H9 (cell line): ENCODE data around the gene MRPL2. TPM values are rescaled to one million over a fixed set of nuclear protein-coding genes. Genes with fewer than 3 reads are reported as not detected.

ENCODE experiments used
- DNase-seq: peaks from one replicate; pipeline ENCODE4 v3.0.0-alpha.2; 2017
- H2AFZ ChIP-seq: one replicate; pipeline ENCODE4 v1.6.1; 2013; ENCODE audit warnings: mild to moderate bottlenecking, low read length, control low read depth, moderate library complexity
- H2AK5ac ChIP-seq: 2 replicates; pipeline ENCODE4 v1.6.1; 2013; ENCODE audit warnings: low read length, control low read depth, mixed read lengths; ENCODE audit not compliant: insufficient read length
- H2BK120ac ChIP-seq: one replicate; pipeline ENCODE4 v1.6.1; 2013; ENCODE audit warnings: low read depth, mild to moderate bottlenecking, low read length, control low read depth, inconsistent platforms; ENCODE audit not compliant: poor library complexity, severe bottlenecking
- H2BK12ac ChIP-seq: 2 replicates; pipeline ENCODE4 v1.6.1; 2013; ENCODE audit warnings: low read length, control low read depth, mixed read lengths, low read depth; ENCODE audit not compliant: insufficient read length
- H2BK15ac ChIP-seq: 2 replicates; pipeline ENCODE4 v1.6.1; 2013; ENCODE audit warnings: low read depth, low read length, control low read depth
- H2BK20ac ChIP-seq: one replicate; pipeline ENCODE4 v1.6.1; 2013; ENCODE audit warnings: low read depth, mild to moderate bottlenecking, low read length, control low read depth, inconsistent platforms; ENCODE audit not compliant: poor library complexity, severe bottlenecking
- H2BK5ac ChIP-seq: 2 replicates; pipeline ENCODE4 v1.6.1; 2013; ENCODE audit warnings: low read length, control low read depth, mixed read lengths; ENCODE audit not compliant: insufficient read length
- H3K14ac ChIP-seq: 2 replicates; pipeline ENCODE4 v1.6.1; 2013; ENCODE audit warnings: low read length, control low read depth; ENCODE audit not compliant: insufficient read depth
- H3K18ac ChIP-seq: 2 replicates; pipeline ENCODE4 v1.6.1; 2013; ENCODE audit warnings: low read depth, mild to moderate bottlenecking, mixed read lengths, low read length, control low read depth; ENCODE audit not compliant: insufficient read length
- H3K23ac ChIP-seq: 2 replicates; pipeline ENCODE4 v1.6.1; 2013; ENCODE audit warnings: low read length, control low read depth, mixed read lengths, low read depth; ENCODE audit not compliant: insufficient read length
- H3K23me2 ChIP-seq: 2 replicates; pipeline ENCODE4 v1.6.1; 2013; ENCODE audit warnings: low read depth, mild to moderate bottlenecking, mixed read lengths, low read length, control low read depth; ENCODE audit not compliant: insufficient read length, poor library complexity, severe bottlenecking
- H3K27ac ChIP-seq: 2 replicates; pipeline ENCODE4 v1.5.1; 2013; ENCODE audit warnings: low read length, control low read depth, mixed read lengths, low read depth; ENCODE audit not compliant: insufficient read length
- H3K27me3 ChIP-seq: 2 replicates; pipeline ENCODE4 v1.6.1; 2013; ENCODE audit warnings: low read length, control low read depth, inconsistent platforms; ENCODE audit not compliant: insufficient read depth
- H3K4ac ChIP-seq: 2 replicates; pipeline ENCODE4 v1.6.1; 2013; ENCODE audit warnings: low read depth, mild to moderate bottlenecking, control low read depth, inconsistent platforms, low read length, moderate library complexity
- H3K4me1 ChIP-seq: 2 replicates; pipeline ENCODE4 v1.6.1; 2013; ENCODE audit warnings: low read length, control low read depth, inconsistent platforms; ENCODE audit not compliant: insufficient read depth
- H3K4me2 ChIP-seq: 2 replicates; pipeline ENCODE4 v1.6.1; 2013; ENCODE audit warnings: low read length, control low read depth, mixed read lengths; ENCODE audit not compliant: insufficient read length, insufficient read depth
- H3K56ac ChIP-seq: 2 replicates; pipeline ENCODE4 v1.6.1; 2013; ENCODE audit warnings: low read depth, mild to moderate bottlenecking, mixed read lengths, low read length, control low read depth; ENCODE audit not compliant: insufficient read length
- H3K79me1 ChIP-seq: 2 replicates; pipeline ENCODE4 v1.6.1; 2013; ENCODE audit warnings: low read depth, mild to moderate bottlenecking, moderate library complexity, low read length, control low read depth, inconsistent platforms; ENCODE audit not compliant: insufficient read depth, poor library complexity, severe bottlenecking
- H3K79me2 ChIP-seq: 2 replicates; pipeline ENCODE4 v1.6.1; 2013; ENCODE audit warnings: low read length, control low read depth, inconsistent platforms; ENCODE audit not compliant: insufficient read depth
- H3K9ac ChIP-seq: 2 replicates; pipeline ENCODE4 v1.6.1; 2013; ENCODE audit warnings: low read length, control low read depth, mixed read lengths; ENCODE audit not compliant: insufficient read length; ENCODE audit errors: extremely low read depth
- H3K9me3 ChIP-seq: one replicate; pipeline ENCODE4 v1.6.1; 2013; ENCODE audit warnings: low read depth, low read length, inconsistent platforms; ENCODE audit not compliant: control insufficient read depth
- H3T11ph ChIP-seq: one replicate; pipeline ENCODE4 v1.6.1; 2013; ENCODE audit warnings: mild to moderate bottlenecking, low read length, control low read depth, inconsistent platforms
- H4K20me1 ChIP-seq: one replicate; pipeline ENCODE4 v1.6.1; 2013; ENCODE audit not compliant: control insufficient read depth, insufficient read length, insufficient read depth
- H4K5ac ChIP-seq: 2 replicates; pipeline ENCODE4 v1.6.1; 2013; ENCODE audit warnings: low read depth, mild to moderate bottlenecking, mixed read lengths, low read length, control low read depth; ENCODE audit not compliant: insufficient read length
- H4K8ac ChIP-seq: replicated peaks from 2 replicates; pipeline ENCODE4 v1.6.1; 2013; ENCODE audit warnings: low read length, control low read depth, mixed read lengths, low read depth; ENCODE audit not compliant: insufficient read length
- H4K91ac ChIP-seq: 2 replicates; pipeline ENCODE4 v1.6.1; 2013; ENCODE audit warnings: low read depth, mild to moderate bottlenecking, moderate library complexity, mixed read lengths, low read length, control low read depth; ENCODE audit not compliant: insufficient read length
- H3K27ac Mint-ChIP-seq, 3 experiments: 2 replicates in 2 of 3; 3 replicates in 1 of 3; pipeline ENCODE4 v1.8.0; 2020 to 2021; ENCODE audit warnings: mixed read lengths in 3 of 3, mild to moderate bottlenecking in 1 of 3, moderate library complexity in 1 of 3
- H3K27me3 Mint-ChIP-seq: 2 replicates; pipeline ENCODE4 v1.8.0; 2021; ENCODE audit warnings: low read depth, mild to moderate bottlenecking, moderate library complexity, mixed read lengths
- H3K36me3 Mint-ChIP-seq, 3 experiments: 2 replicates in 2 of 3; 3 replicates in 1 of 3; pipeline ENCODE4 v1.8.0; 2020 to 2021; ENCODE audit warnings: low read depth in 3 of 3, mixed read lengths in 3 of 3; ENCODE audit not compliant: insufficient read depth in 1 of 3
- H3K4me1 Mint-ChIP-seq, 2 experiments: 2 replicates each; pipeline ENCODE4 v1.8.0; 2020; ENCODE audit warnings: mixed read lengths in 2 of 2
- H3K4me3 Mint-ChIP-seq, 2 experiments: 2 replicates in 1 of 2; 3 replicates in 1 of 2; pipeline ENCODE4 v1.8.0; 2020 to 2021; ENCODE audit warnings: mild to moderate bottlenecking in 2 of 2, mixed read lengths in 2 of 2, moderate library complexity in 1 of 2
- H3K9me3 Mint-ChIP-seq, 2 experiments: 2 replicates in 1 of 2; 3 replicates in 1 of 2; pipeline ENCODE4 v1.8.0; 2020; ENCODE audit warnings: mild to moderate bottlenecking in 2 of 2, mixed read lengths in 2 of 2, moderate library complexity in 1 of 2
- WGBS: extraction: QIAGEN DNeasy Blood & Tissue Kit; methylation state at CpG from one replicate; pipeline ENCODE4 v1.1.7; 2013; ENCODE audit warnings: missing lambda C conversion rate, low lambda C conversion rate, mixed read lengths; ENCODE audit not compliant: insufficient read length; ENCODE audit errors: extremely low coverage; 5-methylcytosine and 5-hydroxymethylcytosine counted together
- total RNA-seq: library from RNA; stranded (reverse); gene quantifications from 2 replicates; pipeline ENCODE4 v1.2.1, GENCODE V29; 2021
- TF ChIP-seq, protein P1 (sequence below): fragments of 200-600 bp; sonication (generic); conservative IDR thresholded peaks from 3 replicates; pipeline ENCODE4 v1.8.0; 2021; ENCODE audit warnings: antibody characterized with exemption, mild to moderate bottlenecking

MRPL2 gene
- total RNA-seq, 1 experiment from 2014 or later: 74.4 TPM

DNA sequence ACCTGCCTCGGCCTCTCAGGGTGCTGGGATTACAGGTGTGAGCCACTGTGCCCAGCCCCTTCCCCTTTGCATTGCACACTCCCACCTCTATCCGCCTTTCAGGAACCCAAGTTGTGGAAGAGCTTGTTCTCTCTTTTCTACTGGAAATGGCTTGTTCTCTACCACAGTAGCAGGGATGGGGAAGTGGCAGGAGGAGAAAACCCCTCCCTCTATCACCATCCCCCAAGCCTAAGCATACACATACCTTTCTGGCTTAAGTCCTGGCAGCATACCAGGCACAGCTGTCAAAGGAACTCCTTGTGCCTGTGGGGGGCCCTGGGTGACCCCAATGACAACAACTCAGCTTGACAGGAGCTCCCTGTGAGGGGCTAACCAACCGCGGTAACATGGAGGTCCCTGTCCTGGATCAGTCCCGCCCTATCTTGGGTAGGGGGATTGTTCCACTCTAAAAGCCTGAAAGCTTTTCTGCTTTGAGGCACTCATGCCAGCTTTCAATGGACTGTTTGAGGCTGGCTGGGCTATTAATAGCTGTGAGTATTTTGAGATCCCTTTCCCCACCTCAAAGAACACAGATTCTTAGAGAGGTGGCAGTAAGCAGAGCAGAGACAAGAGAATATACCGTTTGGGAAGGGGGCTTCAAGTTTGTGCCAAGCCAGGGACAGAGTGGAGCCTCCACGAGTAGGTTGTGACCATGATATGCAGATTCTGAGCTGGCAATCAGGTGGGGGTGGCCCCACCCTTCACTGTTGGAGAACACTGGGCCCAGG is 42.9 kb downstream of the MRPL2 start:
- peaks cover 9% of the 10 kb centered on the region; the same call in 1 of the 2 replicates for H3K79me2 ChIP-seq

More for the DNA sequence above, 42.9 kb downstream of the MRPL2 start:
- Histone ChIP-seq H3K4me1 (peaks cover 2% of the 10 kb centered on the region; the same call in 1 of the 2 replicates), H2BK120ac (no peak overlapping the region), H2BK15ac (no peak overlapping the region), H3K9me3 (no peaks in the 10 kb centered on the region), H3K9ac (no peak overlapping the region), H2BK12ac (no peak overlapping the region), H3K18ac (no peak overlapping the region), H3K4me2 (no peak overlapping the region), H3K23ac (no peak overlapping the region), H4K20me1 (no peaks in the 10 kb centered on the region), H2AK5ac (no peak overlapping the region), H2BK20ac (no peak overlapping the region), H3K4ac (no peak overlapping the region), H2BK5ac (no peak overlapping the region), H3K27ac (no peak overlapping the region), H2AFZ (no peak overlapping the region), H3T11ph (no peak overlapping the region), H4K91ac (no peak overlapping the region), H3K56ac (no peak overlapping the region), H4K8ac (no peak overlapping the region), H3K23me2 (peaks cover 11% of the 10 kb centered on the region), H4K5ac (no peak overlapping the region), H3K14ac (no peak overlapping the region), H3K79me1 (no peaks in the 10 kb centered on the region), H3K27me3 (no peaks in the 10 kb centered on the region)
- no peak for DNase-seq
- Mint-ChIP-seq H3K27ac (peak overlapping the region in 2 of 3 experiments; percentile 67 to 85; a peak in 4 of 7 replicates), H3K36me3 (peaks cover 24 to 61% (median 59%) of the 10 kb centered on the region in 3 experiments), H3K4me3 (peak overlapping the region; percentile 49 to 51; a peak in 4 of 5 replicates), H3K27me3 (no peaks in the 10 kb centered on the region), H3K4me1 (peaks cover 25 to 41% of the 10 kb centered on the region in 2 experiments), H3K9me3 (no peaks in the 10 kb centered on the region; a peak in 1 of 5 replicates)
- WGBS: no CpG with 5 or more reads among the region's 7 CpGs
- TF ChIP-seq, protein P1, sequence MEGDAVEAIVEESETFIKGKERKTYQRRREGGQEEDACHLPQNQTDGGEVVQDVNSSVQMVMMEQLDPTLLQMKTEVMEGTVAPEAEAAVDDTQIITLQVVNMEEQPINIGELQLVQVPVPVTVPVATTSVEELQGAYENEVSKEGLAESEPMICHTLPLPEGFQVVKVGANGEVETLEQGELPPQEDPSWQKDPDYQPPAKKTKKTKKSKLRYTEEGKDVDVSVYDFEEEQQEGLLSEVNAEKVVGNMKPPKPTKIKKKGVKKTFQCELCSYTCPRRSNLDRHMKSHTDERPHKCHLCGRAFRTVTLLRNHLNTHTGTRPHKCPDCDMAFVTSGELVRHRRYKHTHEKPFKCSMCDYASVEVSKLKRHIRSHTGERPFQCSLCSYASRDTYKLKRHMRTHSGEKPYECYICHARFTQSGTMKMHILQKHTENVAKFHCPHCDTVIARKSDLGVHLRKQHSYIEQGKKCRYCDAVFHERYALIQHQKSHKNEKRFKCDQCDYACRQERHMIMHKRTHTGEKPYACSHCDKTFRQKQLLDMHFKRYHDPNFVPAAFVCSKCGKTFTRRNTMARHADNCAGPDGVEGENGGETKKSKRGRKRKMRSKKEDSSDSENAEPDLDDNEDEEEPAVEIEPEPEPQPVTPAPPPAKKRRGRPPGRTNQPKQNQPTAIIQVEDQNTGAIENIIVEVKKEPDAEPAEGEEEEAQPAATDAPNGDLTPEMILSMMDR: no peak
